Measurements from ENCODE around the gene SLC12A3.

GRCh38 chr16:56835320-56835719 lies 29.7 kb upstream of the SLC12A3 start:
- no peak for TF ChIP-seq CTCF (IDR thresholded peaks at IDR 0.05)
- TF ChIP-seq POLR2A (IDR thresholded peaks at IDR 0.05): no peak
- TF ChIP-seq EP300 (IDR thresholded peaks at IDR 0.05): no peak
- no peak for TF ChIP-seq POLR2AphosphoS5 (IDR thresholded peaks at IDR 0.05)

Data from gastroesophageal sphincter (tissue), 3 donors.